HEK293 (cell line): ENCODE measurements around the gene RGS12.

Experiments
- CTCF ChIA-PET: fragments of 350-600 bp; formaldehyde crosslinking; extraction: SDS; loops from one replicate; lab custom pipeline; 2021; ENCODE audit warnings: antibody characterized with exemption; lab: Yijun Ruan, JAX
- POLR2A ChIA-PET: fragments of 300-600 bp; formaldehyde crosslinking; extraction: SDS; loops from one replicate; lab custom pipeline; 2020; ENCODE audit warnings: antibody characterized with exemption, inconsistent platforms; lab: Yijun Ruan, JAX
- H3K27ac ChIP-seq: fragments of 200-500 bp; sonication (Bioruptor generic); 2 replicates; pipeline ENCODE4 v1.5.1; 2014; ENCODE audit warnings: low read depth, low read length, control low read depth, inconsistent platforms; ENCODE audit errors: extremely low read depth
- H3K36me3 ChIP-seq, 2 experiments: fragments of 200-500 bp in 1 of 2; sonication (Bioruptor generic) in 1 of 2; 1 replicate in 1 of 2; 2 replicates in 1 of 2; pipeline ENCODE4 v1.5.1; 2014 to 2017; ENCODE audit warnings: inconsistent platforms in 2 of 2, low read length in 2 of 2; ENCODE audit not compliant: control insufficient read depth in 2 of 2, insufficient read depth in 1 of 2
- H3K4me1 ChIP-seq: fragments of 200-500 bp; sonication (Bioruptor generic); 2 replicates; pipeline ENCODE4 v1.5.1; 2014; ENCODE audit warnings: mild to moderate bottlenecking, low read length, inconsistent platforms; ENCODE audit not compliant: control insufficient read depth, insufficient read depth
- H3K4me3 ChIP-seq: 2 replicates; pipeline ENCODE4 v1.5.1; 2011; ENCODE audit warnings: low read depth, mild to moderate bottlenecking, control low read depth, low read length, moderate library complexity
- H3K9me3 ChIP-seq: fragments of 200-500 bp; sonication (Bioruptor generic); 2 replicates; pipeline ENCODE4 v1.5.1; 2014; ENCODE audit warnings: low read depth, low read length, inconsistent platforms; ENCODE audit not compliant: control insufficient read depth, insufficient read depth
- BCL11B ChIP-seq: fragments of 450-650 bp; formaldehyde crosslinking; IDR thresholded peaks from 2 replicates; pipeline ENCODE4 v1.5.1; 2016; ENCODE audit warnings: low read depth, missing biosample characterization, missing genetic modification characterization
- HIC1 ChIP-seq: fragments of 450-650 bp; formaldehyde crosslinking; IDR thresholded peaks from 2 replicates; pipeline ENCODE4 v1.5.1; 2016; ENCODE audit warnings: missing biosample characterization, missing genetic modification characterization
- KLF1 ChIP-seq: fragments of 450-650 bp; formaldehyde crosslinking; IDR thresholded peaks from 2 replicates; pipeline ENCODE4 v1.5.1; 2016; ENCODE audit warnings: missing biosample characterization, missing genetic modification characterization
- KLF16 ChIP-seq: fragments of 450-650 bp; formaldehyde crosslinking; IDR thresholded peaks from 2 replicates; pipeline ENCODE4 v1.5.1; 2017; ENCODE audit warnings: missing biosample characterization, missing genetic modification characterization
- PATZ1 ChIP-seq: fragments of 450-650 bp; formaldehyde crosslinking; IDR thresholded peaks from 2 replicates; pipeline ENCODE4 v1.5.1; 2016; ENCODE audit warnings: missing biosample characterization, missing genetic modification characterization
- PRDM4 ChIP-seq: fragments of 450-650 bp; formaldehyde crosslinking; IDR thresholded peaks from 2 replicates; pipeline ENCODE4 v1.5.1; 2017; ENCODE audit warnings: missing biosample characterization, missing genetic modification characterization
- YY2 ChIP-seq: fragments of 450-650 bp; formaldehyde crosslinking; IDR thresholded peaks from 2 replicates; pipeline ENCODE4 v1.5.1; 2016; ENCODE audit warnings: missing biosample characterization, missing genetic modification characterization
- ZFP3 ChIP-seq: fragments of 450-650 bp; formaldehyde crosslinking; IDR thresholded peaks from 2 replicates; pipeline ENCODE4 v1.5.1; 2016; ENCODE audit warnings: low read depth, missing biosample characterization, missing genetic modification characterization
- ZFP37 ChIP-seq: fragments of 450-650 bp; formaldehyde crosslinking; IDR thresholded peaks from 2 replicates; pipeline ENCODE4 v1.5.1; 2016; ENCODE audit warnings: missing biosample characterization, missing genetic modification characterization
- ZNF214 ChIP-seq: fragments of 450-650 bp; formaldehyde crosslinking; IDR thresholded peaks from 2 replicates; pipeline ENCODE4 v1.5.1; 2017; ENCODE audit warnings: missing biosample characterization, mild to moderate bottlenecking, missing genetic modification characterization, borderline replicate concordance
- ZNF292 ChIP-seq: fragments of 450-650 bp; formaldehyde crosslinking; IDR thresholded peaks from 2 replicates; pipeline ENCODE4 v1.5.1; 2016; ENCODE audit warnings: low read depth, missing biosample characterization, missing genetic modification characterization, borderline replicate concordance
- ZNF324 ChIP-seq: fragments of 450-650 bp; formaldehyde crosslinking; IDR thresholded peaks from 2 replicates; pipeline ENCODE4 v1.5.1; 2016; ENCODE audit warnings: missing biosample characterization, missing genetic modification characterization
- ZNF354C ChIP-seq: fragments of 450-650 bp; formaldehyde crosslinking; IDR thresholded peaks from 2 replicates; pipeline ENCODE4 v1.5.1; 2016; ENCODE audit warnings: missing biosample characterization, missing genetic modification characterization, low read depth, borderline replicate concordance
- ZNF518A ChIP-seq: fragments of 450-650 bp; formaldehyde crosslinking; conservative IDR thresholded peaks from 2 replicates; pipeline ENCODE4 v1.5.1; 2016; ENCODE audit warnings: low read depth, missing biosample characterization, missing genetic modification characterization
- ZNF560 ChIP-seq: fragments of 450-650 bp; formaldehyde crosslinking; IDR thresholded peaks from 2 replicates; pipeline ENCODE4 v1.5.1; 2017; ENCODE audit warnings: missing biosample characterization, missing genetic modification characterization, borderline replicate concordance
- ZNF670 ChIP-seq: fragments of 450-650 bp; formaldehyde crosslinking; IDR thresholded peaks from 2 replicates; pipeline ENCODE4 v1.5.1; 2016; ENCODE audit warnings: missing biosample characterization, missing genetic modification characterization, low read depth
- ZNF830 ChIP-seq: fragments of 450-650 bp; IDR thresholded peaks from 2 replicates; pipeline ENCODE4 v1.5.0; 2018; ENCODE audit warnings: missing biosample characterization, missing genetic modification characterization, low read depth, mild to moderate bottlenecking, moderate library complexity

RGS12 gene

GRCh38 chr4:3257556-3258482 is 35.0 kb upstream of the RGS12 start (continued):
- TF ChIP-seq ZNF518A (tag by site-specific recombination), result no peak
- TF ChIP-seq YY2 (tag by site-specific recombination), result no peak
- no peak for TF ChIP-seq ZNF830 (tag by site-specific recombination)
- TF ChIP-seq ZNF670, result no peak
- no peak for TF ChIP-seq ZNF354C (tag by site-specific recombination)
- no peak for TF ChIP-seq ZFP37 (tag by site-specific recombination)

GRCh38 chr4:3261411-3262207 is 31.2 kb upstream of the RGS12 start:
- Histone ChIP-seq H3K4me1 (no peaks in the 10 kb centered on the region), H3K4me3 (no peak overlapping the region), H3K27ac (no peak overlapping the region), H3K36me3 (no peaks in the 10 kb centered on the region), H3K9me3 (no peaks in the 10 kb centered on the region)
- ChIA-PET POLR2A (no interaction called here), CTCF (no interaction called here)
- TF ChIP-seq KLF1 (tag by site-specific recombination) (no peak), BCL11B (tag by site-specific recombination) (no peak), PATZ1 (tag by site-specific recombination) (no peak), ZNF324 (tag by site-specific recombination) (no peak), ZFP3 (tag by site-specific recombination) (no peak)

- Histone ChIP-seq H3K4me3 (no peak overlapping the region), H3K4me1 (no peaks in the 10 kb centered on the region), H3K36me3 (no peaks in the 10 kb centered on the region), H3K27ac (no peak overlapping the region), H3K9me3 (no peaks in the 10 kb centered on the region)
- ChIA-PET POLR2A (no interaction called here), CTCF (no interaction called here)
- TF ChIP-seq PRDM4 (tag by site-specific recombination), result no peak
- TF ChIP-seq HIC1, result no peak
- TF ChIP-seq KLF16 (tag by site-specific recombination), result no peak
- TF ChIP-seq ZNF560 (tag by site-specific recombination), result no peak
- TF ChIP-seq ZNF292 (tag by site-specific recombination), result no peak
- no peak for TF ChIP-seq ZNF214
These were observed 30.4 kb upstream of the RGS12 start for GRCh38 chr4:3262208-3263052.
